AG04450 (cell line): ENCODE results near the gene SLC4A2. TPM values are rescaled to one million over a fixed set of nuclear protein-coding genes. Genes with fewer than 3 reads are reported as not detected.

Experiments used
- CTCF ChIA-PET: fragments of 300-600, 350-600 bp; formaldehyde crosslinking; extraction: SDS; loops from one replicate; lab custom pipeline; 2022; ENCODE audit warnings: antibody characterized with exemption, inconsistent platforms; lab: Charles Lee
- POLR2A ChIA-PET: fragments of 350-600 bp; formaldehyde crosslinking; extraction: SDS; loops from one replicate; lab custom pipeline; 2021; ENCODE audit warnings: antibody characterized with exemption, inconsistent platforms; lab: Yijun Ruan, JAX
- DNase-seq: peaks from one replicate; pipeline ENCODE4 v3.0.0-alpha.2; 2011; ENCODE audit warnings: low read depth, low spot score
- H3K27ac ChIP-seq: one replicate; pipeline ENCODE4 v1.5.1; 2012; ENCODE audit warnings: low read depth, low read length, control low read depth
- H3K27me3 ChIP-seq: one replicate; pipeline ENCODE4 v1.6.0; 2012; ENCODE audit warnings: low read length; ENCODE audit not compliant: control insufficient read depth, insufficient read depth
- H3K4me3 ChIP-seq: 2 replicates; pipeline ENCODE4 v1.5.1; 2011; ENCODE audit warnings: mild to moderate bottlenecking, low read depth, low read length, control low read depth
- H3K9me3 ChIP-seq: 2 replicates; pipeline ENCODE4 v1.5.1; 2012; ENCODE audit warnings: low read length; ENCODE audit not compliant: control insufficient read depth, insufficient read depth
- CTCF ChIP-seq: IDR thresholded peaks from 2 replicates; pipeline ENCODE4 v1.5.1; 2011; ENCODE audit warnings: low read depth, low read length, control low read depth, inconsistent platforms
- polyA plus RNA-seq: library from polyadenylated mRNA; depleted of rRNA; stranded (reverse); fragments of >200 nt; gene quantifications from 2 replicates; pipeline ENCODE4 v1.2.3, GENCODE V29; 2011

The SLC4A2 gene
- polyA plus RNA-seq, 1 experiment: 40.5 TPM

- no peak overlapping the region for H3K27ac ChIP-seq
- H3K9me3 ChIP-seq: no peaks in the 10 kb centered on the region; the same call in 1 of the 2 replicates
- ChIA-PET CTCF (interaction anchor here (0.6 to 4.0 kb wide), 27 partner anchors 8 to 325 kb away, joined by 3 to 21 read pairs (median 4); partner anchors contain the start of gene H2BK1), POLR2A (no interaction called here)
- TF ChIP-seq CTCF: peak; percentile 99
- H3K27me3 ChIP-seq: no peaks in the 10 kb centered on the region
- DNase-seq: peak; percentile 33
- no peak overlapping the region for H3K4me3 ChIP-seq
These were observed 64.6 kb downstream of the SLC4A2 start for GRCh38 chr7:151123822-151124464.

- POLR2A ChIA-PET: no interaction called here
These were observed 65.1 kb downstream of the SLC4A2 start for GRCh38 chr7:151124481-151124880.

GRCh38 chr7:151124899-151125399 is 65.6 kb downstream of the SLC4A2 start:
- CTCF ChIA-PET: interaction anchor here (0.6 to 4.0 kb wide), 7 partner anchors 15 to 136 kb away, joined by 3 to 21 read pairs (median 6); no protein-coding TSS in a partner anchor

More at GRCh38 chr7:151124481-151124880, 65.1 kb downstream of the SLC4A2 start:
- Histone ChIP-seq H3K27ac (no peak overlapping the region), H3K4me3 (no peak overlapping the region), H3K9me3 (no peaks in the 10 kb centered on the region; the same call in 1 of the 2 replicates), H3K27me3 (no peaks in the 10 kb centered on the region)
- CTCF ChIA-PET: interaction anchor here (0.6 to 4.0 kb wide), 23 partner anchors 9 to 324 kb away, joined by 3 to 21 read pairs (median 4); partner anchors contain the start of gene H2BK1
- DNase-seq: no peak
- no peak for TF ChIP-seq CTCF

GRCh38 chr7:151125470-151125845 is 66.1 kb downstream of the SLC4A2 start:
- Histone ChIP-seq H3K27me3 (no peaks in the 10 kb centered on the region), H3K27ac (no peak overlapping the region), H3K4me3 (peak overlapping the region; percentile 13; the same call in 1 of the 2 replicates), H3K9me3 (no peaks in the 10 kb centered on the region; the same call in 1 of the 2 replicates)
- POLR2A ChIA-PET: no interaction called here
- CTCF ChIA-PET: interaction anchor here (0.6 to 4.0 kb wide), 2 partner anchors 15 to 137 kb away, joined by 3 to 21 read pairs; no protein-coding TSS in a partner anchor
- DNase-seq: no peak
- TF ChIP-seq CTCF: no peak

More at GRCh38 chr7:151124899-151125399, 65.6 kb downstream of the SLC4A2 start:
- no peak for TF ChIP-seq CTCF
- POLR2A ChIA-PET: no interaction called here
- DNase-seq: no peak
- no peak overlapping the region for H3K27ac ChIP-seq
- no peaks in the 10 kb centered on the region for H3K27me3 ChIP-seq
- H3K4me3 ChIP-seq: no peak overlapping the region
- H3K9me3 ChIP-seq: no peaks in the 10 kb centered on the region; the same call in 1 of the 2 replicates
